ENCODE results near the gene CHRND.

The CHRND gene

DNA sequence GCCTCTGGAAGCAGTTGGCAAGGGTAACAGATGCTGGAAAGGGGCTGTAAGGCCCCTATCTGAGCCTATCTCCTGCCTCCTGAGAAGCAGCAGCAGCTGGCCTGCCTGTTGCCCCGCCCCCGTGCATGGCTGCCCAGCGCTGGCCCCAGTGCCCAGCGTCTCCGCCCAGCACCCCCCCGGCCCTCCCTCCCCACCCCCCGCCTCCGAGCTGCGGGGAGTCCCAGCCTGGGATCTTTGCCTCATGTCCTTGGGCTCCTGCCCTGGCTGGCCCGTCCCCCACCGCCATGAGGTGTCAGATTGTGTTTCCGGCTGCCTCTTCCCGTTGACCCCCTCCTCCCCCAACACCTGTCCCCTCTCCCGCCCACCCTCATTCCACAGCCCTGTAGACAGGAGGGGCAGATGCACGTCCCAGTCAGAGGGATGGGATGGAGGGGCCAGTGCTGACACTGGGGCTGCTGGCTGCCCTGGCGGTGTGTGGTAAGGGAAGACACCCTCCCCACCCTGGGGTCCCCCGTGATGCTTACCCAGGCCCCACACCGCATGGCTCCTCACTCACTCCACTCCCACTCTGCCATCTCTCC lies at the start of gene CHRND:
Gene CHRND, plus strand, starts transcription at position 370 of the 581 bp plus-strand sequence. Its CDS starts 56 bp downstream, at position 426.
- DNase-seq = peak; percentile 29 to 62

- no peak for DNase-seq
These were observed 49.2 kb upstream of the CHRND start for GRCh38 chr2:232476791-232477190.

- no peak for DNase-seq
These were observed 48.0 kb upstream of the CHRND start for GRCh38 chr2:232477751-232478510.

DNA sequence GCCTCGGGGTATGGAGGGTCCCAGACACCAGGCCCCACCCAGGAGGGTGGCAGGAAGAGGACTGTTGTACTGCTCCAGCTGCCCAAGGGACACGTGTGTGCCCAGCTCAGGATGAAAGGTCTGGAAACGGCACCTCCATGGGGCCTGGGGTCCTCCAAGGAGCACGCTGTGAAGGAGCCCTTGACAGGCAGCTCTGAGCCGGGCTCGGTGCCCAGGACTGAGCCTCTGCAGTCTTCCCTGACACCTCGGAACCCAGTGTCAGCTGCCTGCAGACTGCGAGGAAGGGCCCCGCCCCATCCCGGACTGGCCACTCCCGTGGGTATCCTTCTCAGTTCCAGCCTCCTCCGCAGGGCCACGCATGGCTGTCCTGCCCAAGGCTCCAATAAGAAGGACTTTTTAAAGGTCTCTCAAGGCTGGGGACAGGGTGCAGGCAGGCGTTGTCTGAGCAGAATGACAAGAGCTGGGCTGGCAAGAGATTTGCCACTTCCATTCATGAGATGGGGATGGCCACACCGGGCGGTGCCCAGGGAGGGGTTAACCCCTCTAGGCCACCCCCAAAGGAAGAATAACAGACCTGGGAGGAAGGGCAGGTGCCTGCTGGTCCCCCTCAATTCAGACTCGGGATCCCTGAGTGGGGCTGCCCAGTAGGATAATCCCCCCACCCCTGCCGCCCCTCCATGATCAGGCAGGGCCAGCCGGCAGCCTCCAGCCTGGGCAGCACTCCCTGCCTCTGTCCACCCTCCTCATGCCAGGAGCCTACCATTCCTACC lies 47.2 kb upstream of the CHRND start:
- no peak for DNase-seq

DNA sequence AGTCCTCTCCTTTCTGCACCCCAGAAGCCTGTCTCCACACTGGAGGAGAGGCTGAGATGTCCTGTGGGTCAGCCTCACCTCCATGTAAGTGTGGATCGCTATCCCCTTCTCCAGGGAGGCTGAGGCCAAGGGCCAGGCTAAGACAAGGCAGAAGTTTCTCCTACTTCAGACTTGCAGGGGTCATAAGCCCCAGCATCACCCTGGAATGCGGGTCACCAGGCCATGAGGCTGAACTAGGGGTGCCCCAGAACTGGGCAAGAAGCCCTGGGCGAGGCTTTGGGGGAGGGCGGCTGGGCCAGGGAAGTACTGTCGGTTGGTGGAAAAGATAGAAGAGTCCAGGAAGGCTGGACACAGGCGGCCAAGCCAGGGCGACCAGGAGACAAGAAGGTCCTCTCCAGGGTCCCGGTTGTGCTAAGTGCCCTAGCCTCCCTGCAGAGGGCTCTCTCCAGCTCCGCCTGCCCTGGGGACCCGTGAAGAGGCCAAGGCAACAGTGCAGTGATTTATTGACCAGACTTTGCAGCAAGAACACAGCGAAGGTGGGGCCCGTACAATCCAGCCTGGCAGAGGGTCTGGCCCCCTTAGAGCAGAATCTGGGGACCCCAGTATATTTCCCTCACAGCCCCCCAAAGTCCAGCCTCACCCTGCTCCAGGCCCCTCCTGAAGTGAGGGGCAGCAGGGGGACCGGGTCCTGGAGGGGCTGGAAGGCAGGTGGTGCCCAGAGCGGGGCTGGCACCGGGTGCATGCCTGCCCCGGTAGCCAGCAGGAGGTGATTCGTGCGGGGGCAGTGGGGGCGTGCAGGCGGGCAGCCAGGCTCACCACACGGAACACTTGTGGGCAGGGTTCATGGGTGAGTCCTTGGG lies 46.4 kb upstream of the CHRND start:
- no peak for DNase-seq

GRCh38 chr2:232480201-232481190 lies 45.5 kb upstream of the CHRND start:
- DNase-seq = no peak

GRCh38 chr2:232481322-232482140 lies 44.4 kb upstream of the CHRND start:
- DNase-seq = no peak

DNA sequence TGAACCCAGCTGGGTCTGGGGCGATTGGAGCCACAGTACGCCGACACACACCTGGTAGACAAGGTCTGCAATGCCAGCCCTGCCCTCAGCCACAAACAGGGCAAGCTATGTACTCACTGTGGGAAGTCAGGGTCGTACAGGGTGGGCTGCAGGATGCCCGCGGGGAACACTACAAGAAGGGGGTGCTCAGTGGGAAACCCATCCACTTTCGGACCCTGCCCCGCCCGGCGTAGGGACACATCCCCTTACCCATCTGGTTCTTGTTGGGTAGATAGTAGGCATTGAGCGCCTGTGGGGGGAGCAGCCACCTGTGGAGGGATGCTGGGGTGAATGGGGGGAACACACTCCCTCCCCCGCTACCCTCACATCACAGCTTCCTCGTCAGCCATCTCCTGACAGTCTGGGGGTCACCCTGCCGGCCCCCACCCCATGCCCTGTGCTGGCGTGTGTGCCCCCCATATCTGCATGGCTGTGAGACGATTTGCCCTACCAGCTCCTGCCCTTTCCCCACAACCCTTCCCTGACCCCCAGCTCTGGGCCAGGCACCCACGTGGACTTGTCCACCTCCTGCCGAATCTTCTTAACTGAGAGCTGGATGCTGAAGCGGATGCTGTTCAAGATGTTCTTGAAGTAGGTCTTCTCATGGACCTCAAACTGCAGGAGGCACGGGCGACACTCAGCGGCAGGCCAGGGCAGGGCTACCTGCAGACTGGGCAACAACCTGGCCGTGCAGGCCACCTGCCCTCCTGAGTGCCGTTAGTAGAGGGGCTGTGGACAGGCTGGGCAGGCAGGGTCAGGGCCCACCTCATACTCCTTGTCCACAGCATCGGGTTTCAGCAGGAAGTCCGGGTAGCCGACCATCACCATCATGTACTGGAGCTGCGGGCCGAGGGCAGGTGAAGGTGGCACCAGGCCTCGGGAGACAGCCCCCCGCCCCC lies 43.4 kb upstream of the CHRND start:
- no peak for DNase-seq

GRCh38 chr2:232483311-232483922 lies 42.5 kb upstream of the CHRND start:
- DNase-seq = no peak

GRCh38 chr2:232483923-232484627 lies 41.9 kb upstream of the CHRND start:
- DNase-seq = no peak

GRCh38 chr2:232484628-232485347 lies 41.2 kb upstream of the CHRND start:
- DNase-seq = no peak

GRCh38 chr2:232485348-232485756 lies 40.6 kb upstream of the CHRND start:
- no peak for DNase-seq

- DNase-seq = no peak
These were observed 40.0 kb upstream of the CHRND start for GRCh38 chr2:232485757-232486557.

DNA sequence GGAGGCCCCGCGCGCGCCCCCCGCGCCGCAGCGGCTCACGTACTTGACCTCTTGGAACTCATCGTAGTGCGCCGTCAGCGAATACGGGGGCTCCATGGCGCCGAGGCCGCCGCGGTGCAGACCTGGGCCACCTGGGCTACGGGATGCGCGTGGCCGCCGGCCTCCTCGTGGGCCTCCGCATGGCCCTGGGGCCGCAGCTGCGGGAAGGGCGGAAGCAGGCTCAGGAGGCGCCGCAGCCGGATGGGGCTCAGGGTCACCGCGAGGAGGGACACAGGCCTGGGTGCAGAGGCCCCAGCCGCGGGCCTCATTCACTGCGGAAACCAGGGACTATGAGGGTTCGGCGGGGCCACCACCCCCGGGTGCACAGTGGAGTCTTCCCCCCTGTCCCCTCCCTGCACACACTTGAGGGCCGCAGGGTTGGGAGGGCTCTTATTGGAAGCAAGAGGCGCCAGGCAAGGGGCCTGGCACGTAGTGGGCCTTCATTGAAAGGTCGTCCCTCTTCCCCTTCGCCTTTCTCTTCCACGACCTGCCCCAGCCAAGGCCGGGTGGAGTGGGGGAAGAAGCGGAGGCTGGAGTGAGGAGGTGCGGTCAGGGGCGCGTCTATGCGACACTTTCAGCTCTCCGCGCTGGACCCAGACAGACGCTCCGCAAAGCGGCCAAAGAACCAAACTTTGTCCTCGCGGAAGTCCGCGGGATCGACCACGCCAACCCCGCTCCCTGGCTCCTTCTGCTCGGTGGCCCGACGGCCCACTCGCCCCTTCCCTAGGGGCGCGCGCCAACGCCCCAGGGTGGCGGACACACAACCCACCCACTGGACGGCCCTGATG lies 39.2 kb upstream of the CHRND start:
- no peak for DNase-seq

DNA sequence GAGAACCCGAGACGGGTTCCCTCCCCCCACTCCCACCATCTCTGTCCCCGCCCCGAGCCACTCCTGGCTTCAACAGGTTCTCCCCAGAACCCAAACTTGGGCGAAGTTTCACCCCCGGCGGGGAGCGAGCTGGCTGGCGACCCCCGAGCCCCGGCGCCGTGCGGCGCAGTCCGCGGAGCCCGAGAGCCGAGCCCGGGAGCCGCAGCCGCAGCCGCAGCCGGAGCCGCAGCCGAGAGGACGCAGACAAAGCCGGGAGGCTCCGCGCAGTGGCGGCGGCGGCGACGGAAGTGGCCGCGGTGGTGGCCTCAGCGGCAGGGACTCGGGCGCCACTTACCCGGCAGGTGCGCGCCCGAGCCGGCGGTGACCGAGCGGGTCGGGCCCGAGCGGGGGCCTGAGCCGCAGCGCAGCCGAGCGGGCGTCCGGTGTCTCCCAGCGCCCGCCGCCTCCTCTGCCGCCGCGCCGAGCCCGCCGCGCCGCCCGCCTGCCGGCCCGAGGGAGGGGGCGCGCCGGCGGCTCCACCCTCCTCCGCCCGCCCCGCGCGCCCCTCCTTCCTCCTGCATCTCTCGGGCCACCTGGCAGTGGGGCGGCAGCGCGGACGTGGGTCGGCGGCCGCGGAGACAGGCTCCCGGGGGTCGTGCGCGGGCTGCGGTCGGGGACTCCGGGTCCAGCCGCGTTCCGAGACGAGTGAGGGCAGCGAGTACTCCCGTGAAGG lies 38.4 kb upstream of the CHRND start, which contains the start of gene ECEL1:
Gene ECEL1, minus strand, starts transcription at position 450 of the 712 bp plus-strand sequence. CDS start 1,181 bp downstream, outside the sequence.
- DNase-seq = peak in 1 of 2 experiments; percentile 50

Measured in SHP77 (cell line).